Thymus (tissue), 11 donors: ENCODE measurements around the gene IDUA. TPM values are rescaled to one million over a fixed set of nuclear protein-coding genes. Genes with fewer than 3 reads are reported as not detected.

ENCODE experiments used
- DNase-seq, 9 donors: peaks; one replicate each; pipeline ENCODE4 v3.0.0-alpha.2; 2013; ENCODE audit warnings: low spot score in 9 of 9, low read depth in 6 of 9, missing footprints in 1 of 9
- H3K27ac ChIP-seq, 2 donors: one replicate each; pipeline ENCODE4 v1.5.1; 2013; ENCODE audit warnings: control low read depth in 1 of 2, low read depth in 1 of 2, low read length in 1 of 2, mild to moderate bottlenecking in 1 of 2, moderate library complexity in 1 of 2
- H3K27me3 ChIP-seq, 2 donors: one replicate each; pipeline ENCODE4 v1.5.1; 2013; ENCODE audit warnings: low read length in 1 of 2; ENCODE audit not compliant: control insufficient read depth in 2 of 2, insufficient read depth in 1 of 2
- H3K36me3 ChIP-seq, 2 donors: one replicate each; pipeline ENCODE4 v1.5.1; 2013; ENCODE audit warnings: low read length in 1 of 2, mild to moderate bottlenecking in 1 of 2, moderate library complexity in 1 of 2; ENCODE audit not compliant: control insufficient read depth in 2 of 2, insufficient read depth in 2 of 2
- H3K4me1 ChIP-seq, 2 donors: one replicate each; pipeline ENCODE4 v1.5.1; 2013; ENCODE audit warnings: low read length in 2 of 2; ENCODE audit not compliant: control insufficient read depth in 2 of 2, insufficient read depth in 2 of 2
- H3K4me3 ChIP-seq, 2 donors: one replicate each; pipeline ENCODE4 v1.5.1; 2013; ENCODE audit warnings: low read length in 2 of 2, control low read depth in 1 of 2, mild to moderate bottlenecking in 1 of 2
- H3K9me3 ChIP-seq, 2 donors: one replicate each; pipeline ENCODE4 v1.5.1; 2013; ENCODE audit warnings: low read length in 1 of 2, mild to moderate bottlenecking in 1 of 2; ENCODE audit not compliant: control insufficient read depth in 2 of 2, insufficient read depth in 1 of 2
- WGBS: extraction: QIAGEN DNeasy Blood & Tissue Kit; methylation state at CpG from one replicate; pipeline ENCODE4 v1.1.7; 2013; 5-methylcytosine and 5-hydroxymethylcytosine counted together
- polyA plus RNA-seq: library from polyadenylated mRNA; stranded (reverse); fragments of 200-250 nt; gene quantifications from one replicate; pipeline ENCODE4 v1.2.3, GENCODE V29; 2013
- total RNA-seq: library from RNA; stranded (reverse); fragments of 120-200 nt; gene quantifications from one replicate; pipeline ENCODE4 v1.2.4, GENCODE V29; 2013
- donor health status: healthy.

IDUA gene
- total and polyA plus RNA-seq, 2 donors: 12.6 to 27.4 TPM

DNA sequence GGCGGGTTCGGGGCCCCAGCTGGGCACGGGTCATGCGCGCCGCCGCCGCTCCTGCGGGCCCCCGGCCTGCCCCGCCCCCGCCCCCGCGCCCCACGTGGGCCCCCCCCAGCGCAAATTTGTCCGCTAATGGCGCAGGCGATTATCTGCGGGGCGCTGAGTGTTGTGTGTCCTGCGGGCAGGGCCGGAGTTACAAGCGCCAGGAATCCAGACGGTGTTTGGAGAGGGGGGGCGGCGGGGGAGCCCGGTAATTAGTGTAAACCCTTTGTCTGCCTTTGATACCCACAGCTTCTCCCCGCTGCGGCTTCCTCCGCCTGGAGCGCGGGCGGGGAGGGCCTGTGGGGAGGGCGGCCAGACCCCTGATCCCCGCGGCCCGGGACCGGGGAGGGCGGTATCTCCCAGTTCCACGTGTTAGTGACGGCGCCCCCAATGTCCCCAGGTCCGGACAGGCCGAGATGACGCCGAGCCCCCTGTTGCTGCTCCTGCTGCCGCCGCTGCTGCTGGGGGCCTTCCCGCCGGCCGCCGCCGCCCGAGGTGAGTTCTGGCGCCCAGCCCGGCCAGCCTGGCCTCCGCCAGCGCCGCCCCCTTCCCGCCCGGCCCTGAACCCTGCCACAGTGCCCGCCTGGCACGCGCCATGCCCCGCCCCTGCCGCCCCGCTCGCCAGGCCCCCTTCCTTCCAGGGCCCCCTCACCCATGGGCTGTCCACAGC lies 25.3 kb downstream of the IDUA start:
- no peak overlapping the region for H3K27ac ChIP-seq
- WGBS: 1% methylated on average over 69 of the region's 69 CpGs
- H3K4me1 ChIP-seq: peaks cover 23 to 26% of the 10 kb centered on the region in 2 donors
- peak in 1 of 9 donors; percentile 23 for DNase-seq
- peaks cover 0 to 3% of the 10 kb centered on the region in 2 donors for H3K9me3 ChIP-seq
- peak overlapping the region; percentile 24 to 77 for H3K4me3 ChIP-seq
- peaks cover 42 to 71% of the 10 kb centered on the region in 2 donors for H3K27me3 ChIP-seq
- no peaks in the 10 kb centered on the region for H3K36me3 ChIP-seq

DNA sequence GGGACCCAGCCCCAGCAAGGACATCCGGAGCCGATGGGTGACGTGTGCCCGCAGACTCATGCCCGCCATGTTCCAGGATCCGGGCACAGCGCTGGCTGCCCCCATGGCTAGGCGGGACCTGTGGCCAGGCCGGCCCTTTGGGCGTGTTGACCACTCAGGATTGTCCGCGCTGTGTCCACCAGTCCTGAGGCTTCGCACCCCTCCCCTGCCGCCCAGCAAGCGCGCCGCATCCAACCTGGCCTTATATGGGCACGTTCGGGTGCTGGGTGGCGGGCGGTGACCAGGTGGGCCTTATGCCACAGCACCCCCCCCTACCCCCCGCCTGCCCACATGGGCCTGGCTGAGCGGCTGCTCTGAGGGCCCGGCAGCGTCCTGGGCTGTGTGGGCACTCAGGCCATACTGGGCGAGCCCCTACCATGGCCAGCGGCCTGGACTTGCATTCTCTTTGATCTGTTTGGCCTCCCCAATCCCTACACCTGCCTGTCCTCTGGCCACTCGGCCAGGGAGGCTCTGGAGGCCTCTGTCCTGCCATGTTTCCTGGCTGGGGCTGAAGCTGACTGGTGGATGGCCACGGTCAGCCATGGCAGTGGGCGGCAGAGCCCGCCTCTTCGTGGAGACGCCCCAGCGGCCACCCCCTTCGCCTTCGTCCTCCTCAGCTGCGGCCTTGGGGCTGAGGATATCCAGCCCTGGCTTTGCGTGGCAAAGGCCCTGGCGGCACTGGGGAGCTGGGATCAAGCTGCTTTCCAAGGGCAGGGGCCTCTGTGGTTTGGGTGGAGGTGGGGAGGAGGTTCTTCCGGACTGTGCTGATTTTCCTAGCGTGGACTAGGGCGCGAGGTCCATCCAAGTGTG lies 26.6 kb downstream of the IDUA start:
- Histone ChIP-seq H3K4me1 (peaks cover 22 to 26% of the 10 kb centered on the region in 2 donors), H3K9me3 (peaks cover 0 to 3% of the 10 kb centered on the region in 2 donors), H3K27me3 (peaks cover 35 to 60% of the 10 kb centered on the region in 2 donors), H3K27ac (no peak overlapping the region), H3K4me3 (no peak overlapping the region), H3K36me3 (no peaks in the 10 kb centered on the region)
- DNase-seq: no peak
- WGBS: 98% methylated on average over 43 of the region's 43 CpGs

DNA sequence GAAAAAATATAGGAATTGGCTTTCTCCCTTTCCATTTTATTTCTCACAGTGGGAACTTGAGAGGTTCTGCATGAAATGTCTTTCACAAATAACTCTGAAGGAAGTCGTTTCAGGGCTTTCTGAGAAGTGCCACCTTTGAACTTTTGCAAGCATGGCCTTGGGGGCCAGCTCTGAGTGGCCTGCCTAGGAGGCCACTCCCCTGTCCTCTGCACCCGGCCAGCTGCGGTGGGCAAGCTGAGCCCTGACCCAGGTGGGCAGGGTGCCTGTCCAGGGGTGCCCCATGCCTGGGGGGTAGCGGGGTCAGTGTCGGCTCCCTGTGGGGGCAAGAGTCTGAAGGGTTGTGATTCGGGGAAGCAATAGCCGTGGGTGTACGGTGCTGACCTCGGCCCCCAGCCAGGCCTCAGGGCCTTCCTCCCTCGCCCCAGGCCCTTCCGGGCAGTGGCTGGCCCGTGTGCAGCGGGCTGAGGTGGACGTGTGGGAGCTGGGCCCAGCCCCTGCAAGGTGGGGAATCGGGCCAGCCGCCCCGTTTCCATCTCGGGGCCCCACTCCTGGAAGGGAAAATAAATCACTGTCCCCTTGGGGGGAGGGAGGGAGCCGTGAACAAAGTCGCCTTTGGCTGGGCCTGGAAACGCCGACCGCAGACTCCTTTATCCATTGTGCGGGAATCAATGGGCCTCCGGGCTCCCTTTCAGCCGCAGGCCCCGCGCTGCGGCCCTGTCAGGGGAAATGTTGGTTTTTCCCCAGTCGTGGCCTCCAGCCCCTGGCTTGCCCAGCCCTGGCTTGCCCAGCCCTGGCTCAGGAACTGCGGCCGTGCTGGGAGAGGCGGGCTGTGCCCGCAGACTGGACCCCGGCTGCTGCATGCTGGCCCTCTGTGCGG lies 27.7 kb downstream of the IDUA start:
- DNase-seq: no peak
- WGBS: 97% methylated on average over 36 of the region's 36 CpGs
- Histone ChIP-seq H3K9me3 (peaks cover 0 to 3% of the 10 kb centered on the region in 2 donors), H3K27ac (no peak overlapping the region), H3K4me3 (no peak overlapping the region), H3K4me1 (peaks cover 13 to 17% of the 10 kb centered on the region in 2 donors), H3K36me3 (no peaks in the 10 kb centered on the region), H3K27me3 (peaks cover 25 to 51% of the 10 kb centered on the region in 2 donors)

DNA sequence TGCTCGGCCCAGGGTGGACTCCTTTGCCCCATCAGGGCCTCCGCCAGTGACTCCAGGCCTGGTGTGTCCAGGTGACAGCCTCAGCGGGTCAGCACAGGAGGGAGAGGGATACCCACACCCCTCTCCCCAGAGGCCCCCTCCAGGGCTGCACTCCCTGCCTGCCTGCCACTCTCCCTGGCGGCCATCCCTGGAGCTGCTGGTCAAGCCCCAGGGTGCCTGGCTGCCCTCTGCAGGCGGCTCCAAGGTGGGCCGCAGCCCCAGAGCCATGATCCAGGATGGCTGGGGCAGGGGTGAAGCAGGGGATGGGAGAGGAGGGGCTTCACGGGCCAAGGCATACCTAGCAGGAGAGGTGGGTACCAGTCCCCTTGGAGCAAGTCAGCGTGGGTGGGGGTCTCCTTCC lies 28.3 kb downstream of the IDUA start:
- Histone ChIP-seq H3K36me3 (no peaks in the 10 kb centered on the region), H3K27me3 (peaks cover 20 to 46% of the 10 kb centered on the region in 2 donors), H3K4me1 (peaks cover 12 to 13% of the 10 kb centered on the region in 2 donors), H3K4me3 (no peak overlapping the region), H3K9me3 (no peaks in the 10 kb centered on the region), H3K27ac (no peak overlapping the region)
- no peak for DNase-seq
- whole genome bisulfite sequencing: 97% methylated on average over 8 of the region's 8 CpGs

DNA sequence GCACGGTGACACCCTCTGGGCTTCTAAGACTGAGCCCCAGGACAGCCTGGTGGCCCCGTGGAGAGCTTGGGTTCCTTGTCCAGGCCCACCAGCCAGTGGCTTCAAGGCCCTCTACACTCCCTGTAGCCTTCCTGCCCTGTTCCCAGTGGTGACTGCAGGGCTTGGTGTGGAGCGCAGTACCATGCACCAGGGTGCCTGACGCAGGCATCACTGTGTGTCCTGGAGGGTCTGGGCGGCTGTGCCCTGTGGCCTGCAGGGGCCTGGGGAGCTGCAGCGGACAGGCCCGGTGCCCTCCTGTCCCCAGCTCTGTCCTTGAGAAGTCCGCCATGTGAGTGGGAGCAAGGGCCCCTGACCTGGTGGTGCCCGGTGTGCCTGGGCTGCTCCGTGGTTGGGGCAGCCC lies 28.9 kb downstream of the IDUA start:
- no peak overlapping the region for H3K4me3 ChIP-seq
- H3K36me3 ChIP-seq: no peaks in the 10 kb centered on the region
- H3K27ac ChIP-seq: no peak overlapping the region
- H3K27me3 ChIP-seq: peaks cover 14 to 40% of the 10 kb centered on the region in 2 donors
- H3K4me1 ChIP-seq: peaks cover 7 to 8% of the 10 kb centered on the region in 2 donors
- DNase-seq: no peak
- 97% methylated on average over 10 of the region's 10 CpGs for WGBS
- H3K9me3 ChIP-seq: no peaks in the 10 kb centered on the region

DNA sequence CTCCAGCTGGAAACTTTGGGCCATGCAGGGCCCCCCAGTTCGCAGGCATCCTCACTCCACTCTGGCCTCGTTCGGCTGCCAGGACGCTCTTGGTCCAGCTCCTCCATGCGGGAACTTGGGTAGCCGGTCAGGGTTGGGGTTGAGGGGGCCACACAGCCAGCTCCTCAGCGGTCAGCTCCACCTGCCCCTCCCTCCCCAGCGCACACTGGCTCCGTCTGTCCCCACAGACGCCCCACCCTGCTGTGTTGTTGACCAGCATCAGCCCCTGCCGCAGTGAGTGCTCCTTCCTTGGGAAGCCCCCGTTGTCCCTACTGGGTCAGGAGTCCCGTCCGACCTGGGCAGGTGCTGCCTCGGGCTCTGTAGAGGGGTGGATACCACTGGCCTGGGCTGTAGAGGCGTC lies 30.4 kb downstream of the IDUA start:
- peaks cover 1 to 5% of the 10 kb centered on the region in 2 donors for H3K4me1 ChIP-seq
- H3K36me3 ChIP-seq: no peaks in the 10 kb centered on the region
- DNase-seq: no peak
- H3K27me3 ChIP-seq: peaks cover 6 to 33% of the 10 kb centered on the region in 2 donors
- 83% methylated on average over 15 of the region's 16 CpGs for WGBS
- H3K9me3 ChIP-seq: no peaks in the 10 kb centered on the region
- no peak overlapping the region for H3K27ac ChIP-seq
- H3K4me3 ChIP-seq: no peak overlapping the region

DNA sequence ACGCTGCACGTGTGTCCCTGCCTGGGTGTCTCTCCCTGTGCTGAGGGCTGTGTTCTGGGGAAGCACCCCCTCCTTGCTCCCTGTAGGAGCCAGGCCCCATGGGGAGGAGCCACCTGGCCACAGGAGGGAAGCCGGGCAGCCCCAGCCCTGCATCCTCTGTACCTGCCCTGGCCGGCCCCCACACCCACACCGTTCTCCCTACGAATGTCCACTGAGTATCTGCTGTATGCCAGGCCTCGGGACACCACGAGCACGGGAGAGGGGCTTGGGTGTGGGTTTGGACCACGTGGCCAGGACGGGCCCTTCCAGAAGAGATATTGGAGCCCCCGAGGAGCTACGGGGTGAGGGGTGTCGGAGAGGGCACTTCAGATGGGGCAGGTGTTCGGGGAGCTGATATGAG lies 30.9 kb downstream of the IDUA start:
- Histone ChIP-seq H3K27me3 (peaks cover 4 to 28% of the 10 kb centered on the region in 2 donors), H3K4me3 (no peak overlapping the region), H3K27ac (no peak overlapping the region), H3K4me1 (peaks cover 0 to 2% of the 10 kb centered on the region in 2 donors), H3K9me3 (no peaks in the 10 kb centered on the region), H3K36me3 (no peaks in the 10 kb centered on the region)
- WGBS: 95% methylated on average over 15 of the region's 15 CpGs
- DNase-seq: no peak

DNA sequence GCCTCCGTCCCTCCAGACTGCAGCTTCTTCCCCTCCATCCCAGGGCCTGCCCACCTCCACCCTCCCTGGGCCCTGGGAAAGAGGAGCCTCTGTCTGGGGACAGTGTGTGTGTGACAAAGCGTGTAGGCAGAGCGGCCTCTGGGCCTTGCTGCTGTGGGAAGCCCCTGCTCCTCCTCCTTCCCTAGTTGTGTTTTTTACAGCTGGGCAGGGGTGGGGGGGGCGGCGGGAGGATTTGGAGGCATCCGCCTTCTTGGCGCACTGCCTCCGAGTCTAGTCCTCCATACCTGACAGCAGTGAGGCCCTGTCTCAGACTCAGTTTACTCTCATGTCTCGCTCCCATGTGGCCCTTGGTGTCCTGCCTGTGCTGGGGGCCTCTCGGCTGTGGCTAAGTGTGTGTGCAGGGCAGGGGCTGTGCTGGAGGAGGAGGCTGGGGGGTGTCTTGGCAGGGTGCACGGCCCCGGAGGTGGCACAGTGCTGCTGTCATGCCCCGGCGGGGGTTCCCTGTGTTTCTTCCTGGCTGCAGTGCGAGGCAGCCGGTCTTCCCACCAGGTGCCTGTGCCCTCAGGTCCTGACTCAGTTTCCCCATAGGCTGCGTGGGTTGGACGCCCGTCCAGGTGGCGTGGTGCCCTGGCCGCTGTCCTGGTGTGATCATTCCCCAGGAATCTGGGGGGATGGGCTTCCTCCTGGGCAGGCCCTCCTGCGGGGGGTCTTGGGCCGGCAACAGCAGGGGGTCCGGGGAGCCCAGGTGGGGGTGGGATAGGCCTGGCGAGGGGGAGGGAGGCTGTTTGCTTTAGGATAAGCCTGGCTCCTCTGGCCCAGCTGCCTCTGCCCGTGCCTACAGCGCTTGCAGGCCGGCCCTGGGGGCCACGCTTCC lies 31.5 kb downstream of the IDUA start:
- no peak overlapping the region for H3K4me3 ChIP-seq
- H3K27ac ChIP-seq: no peak overlapping the region
- no peaks in the 10 kb centered on the region for H3K4me1 ChIP-seq
- H3K27me3 ChIP-seq: peaks cover 0 to 21% of the 10 kb centered on the region in 2 donors
- 96% methylated on average over 29 of the region's 29 CpGs for WGBS
- no peaks in the 10 kb centered on the region for H3K36me3 ChIP-seq
- DNase-seq: no peak
- H3K9me3 ChIP-seq: no peaks in the 10 kb centered on the region
